ENCODE measurements around the gene PTPRS.

DNA sequence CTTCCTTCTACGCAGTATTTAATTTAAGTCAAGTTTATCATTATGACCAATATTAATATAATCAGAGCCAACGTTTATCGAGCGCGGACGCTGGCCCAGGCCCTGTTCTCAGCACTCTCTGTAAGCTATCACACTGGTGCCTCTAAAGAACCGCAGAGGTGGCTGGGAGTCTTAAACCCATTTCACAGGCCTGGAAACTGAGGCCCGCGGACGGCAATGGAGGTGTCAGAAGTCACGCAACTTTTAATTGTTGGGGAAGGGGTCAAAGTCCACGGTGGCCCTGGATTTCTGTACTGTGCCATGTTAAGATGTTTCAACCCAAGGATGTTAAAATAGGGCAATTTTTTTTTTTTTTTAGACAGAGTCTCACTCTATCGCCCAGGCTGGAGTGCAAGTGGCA, 8.8 kb downstream of the PTPRS start:
- TF ChIP-seq, protein P1, sequence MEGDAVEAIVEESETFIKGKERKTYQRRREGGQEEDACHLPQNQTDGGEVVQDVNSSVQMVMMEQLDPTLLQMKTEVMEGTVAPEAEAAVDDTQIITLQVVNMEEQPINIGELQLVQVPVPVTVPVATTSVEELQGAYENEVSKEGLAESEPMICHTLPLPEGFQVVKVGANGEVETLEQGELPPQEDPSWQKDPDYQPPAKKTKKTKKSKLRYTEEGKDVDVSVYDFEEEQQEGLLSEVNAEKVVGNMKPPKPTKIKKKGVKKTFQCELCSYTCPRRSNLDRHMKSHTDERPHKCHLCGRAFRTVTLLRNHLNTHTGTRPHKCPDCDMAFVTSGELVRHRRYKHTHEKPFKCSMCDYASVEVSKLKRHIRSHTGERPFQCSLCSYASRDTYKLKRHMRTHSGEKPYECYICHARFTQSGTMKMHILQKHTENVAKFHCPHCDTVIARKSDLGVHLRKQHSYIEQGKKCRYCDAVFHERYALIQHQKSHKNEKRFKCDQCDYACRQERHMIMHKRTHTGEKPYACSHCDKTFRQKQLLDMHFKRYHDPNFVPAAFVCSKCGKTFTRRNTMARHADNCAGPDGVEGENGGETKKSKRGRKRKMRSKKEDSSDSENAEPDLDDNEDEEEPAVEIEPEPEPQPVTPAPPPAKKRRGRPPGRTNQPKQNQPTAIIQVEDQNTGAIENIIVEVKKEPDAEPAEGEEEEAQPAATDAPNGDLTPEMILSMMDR (IDR thresholded peaks at IDR 0.05): no peak
- no peak for TF ChIP-seq POLR2A (IDR thresholded peaks at IDR 0.05)
